ENCODE results near the gene MTERF4. TPM values are rescaled to one million over a fixed set of nuclear protein-coding genes. Genes with fewer than 3 reads are reported as not detected.

The MTERF4 gene
- polyA plus RNA-seq, 3 donors = 15.5 to 37.4 (median 17.8) TPM

DNA sequence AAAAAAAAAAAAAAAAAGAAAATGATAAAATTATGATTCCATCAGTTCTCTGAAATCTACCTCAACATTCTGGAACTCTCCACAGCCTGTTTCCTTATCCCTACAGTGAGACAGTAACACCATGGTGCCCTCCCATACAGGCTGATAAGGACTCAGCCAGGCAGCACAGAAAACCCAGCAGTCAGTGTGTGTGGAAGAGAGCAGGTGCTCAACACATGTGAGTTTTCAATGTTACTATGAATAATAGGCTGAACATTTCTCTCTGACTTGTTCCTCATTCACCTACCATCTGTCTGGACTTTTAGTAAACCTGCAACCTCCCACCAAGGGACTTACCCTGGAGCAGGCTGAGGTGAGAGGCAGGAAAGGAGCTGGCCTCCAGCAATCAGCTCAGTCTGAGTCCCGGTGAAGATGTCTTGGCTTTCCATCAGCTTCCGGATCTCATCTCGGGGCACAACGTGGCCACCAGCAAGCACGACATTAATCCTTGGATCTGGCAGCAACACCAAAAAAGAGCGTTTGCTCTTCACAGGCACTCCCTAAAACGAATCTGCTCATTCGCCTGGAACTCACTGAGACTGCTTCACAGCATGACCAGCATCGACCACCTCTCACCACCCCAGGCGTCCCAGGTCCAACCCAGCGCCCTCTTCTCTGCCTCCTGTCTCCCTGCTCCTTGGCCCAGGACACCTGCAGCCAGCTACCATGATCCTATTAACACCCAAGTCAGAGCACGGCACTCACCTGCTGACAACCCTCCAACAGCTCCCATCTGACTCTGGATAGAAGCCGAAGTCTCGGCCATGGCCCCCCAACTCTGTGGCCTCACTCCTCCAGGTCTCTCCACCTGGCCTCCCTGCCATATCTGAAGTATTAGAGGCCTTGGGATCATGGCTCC is 30.7 kb upstream of the MTERF4 start:
- no peaks in the 10 kb centered on the region for H3K9me3 Mint-ChIP-seq
- Histone ChIP-seq H3K4me1 (ENCODE audit: control insufficient read depth in 1 of 2, insufficient read depth in 2 of 2, low read length in 2 of 2) (no peaks in the 10 kb centered on the region), H3K9me3 (replicated peaks in 1 of 2; ENCODE audit: control insufficient read depth in 1 of 2, insufficient read depth in 1 of 2, low read length in 2 of 2) (no peaks in the 10 kb centered on the region), H4K20me1 (ENCODE audit: insufficient read depth, low read length) (no peaks in the 10 kb centered on the region), H2AFZ (ENCODE audit: insufficient read depth, low read depth, low read length, poor library complexity, severe bottlenecking) (no peak overlapping the region), H3K4me3 (replicated peaks in 1 of 3; ENCODE audit: low read depth in 2 of 3, low read length in 3 of 3) (no peak overlapping the region), H3K27me3 (ENCODE audit: control insufficient read depth in 2 of 2, insufficient read depth in 2 of 2, low read length in 2 of 2) (no peaks in the 10 kb centered on the region), H3K9ac (ENCODE audit: insufficient read depth, low read length, poor library complexity, severe bottlenecking) (no peak overlapping the region), H3K4me2 (replicated peaks; ENCODE audit: extremely low read depth, low read length, poor library complexity, severe bottlenecking) (no peak overlapping the region), H3K36me3 (replicated peaks in 1 of 2; ENCODE audit: control insufficient read depth in 1 of 2, insufficient read depth in 2 of 2, low read length in 2 of 2) (peaks cover 4 to 9% of the 10 kb centered on the region in 2 donors), H3K27ac (ENCODE audit: low read depth in 1 of 2, low read length in 2 of 2) (no peak overlapping the region), H3K79me2 (ENCODE audit: insufficient read depth, low read length) (no peaks in the 10 kb centered on the region)
- peaks cover 21 to 36% of the 10 kb centered on the region in 2 donors for H3K36me3 Mint-ChIP-seq
- DNase-seq = no peak
- intact Hi-C loops (cut with micrococcal nuclease) = no loop called here
- no peaks in the 10 kb centered on the region for H3K27me3 Mint-ChIP-seq (ENCODE audit: low read depth in 3 of 3)
- H3K4me1 Mint-ChIP-seq = peaks cover 8% of the 10 kb centered on the region
- TF ChIP-seq CTCF (IDR thresholded peaks at IDR 0.05) = no peak
- no peak overlapping the region for H3K4me3 Mint-ChIP-seq
- peak overlapping the region in 1 of 7 donors; percentile 40 for H3K27ac Mint-ChIP-seq
- WGBS (ENCODE audit: insufficient coverage) = 94% methylated on average over 14 of the region's 14 CpGs

DNA sequence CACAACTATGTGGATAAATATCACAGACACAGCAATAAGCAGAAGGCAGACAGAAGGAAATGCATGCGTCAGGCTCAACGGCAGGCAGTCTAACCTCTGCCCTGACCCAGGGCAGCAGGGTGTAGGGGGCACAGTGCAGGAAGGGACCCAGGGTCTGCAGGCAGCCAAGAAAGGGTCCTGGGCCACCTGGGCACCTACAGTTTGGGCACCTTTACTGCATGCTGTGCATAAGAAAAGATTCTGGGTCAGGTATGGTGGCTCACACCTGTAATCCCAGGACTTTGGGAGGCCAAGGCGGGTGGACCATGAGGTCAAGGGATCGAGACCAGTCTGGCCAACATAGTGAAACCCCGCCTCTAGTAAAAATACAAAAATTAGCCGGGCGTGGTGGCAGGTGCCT is 29.4 kb upstream of the MTERF4 start:
- no peak overlapping the region for H3K27ac ChIP-seq (ENCODE audit: low read depth in 1 of 2, low read length in 2 of 2)
- TF ChIP-seq CTCF (IDR thresholded peaks at IDR 0.05) = no peak
- H3K9me3 ChIP-seq (replicated peaks in 1 of 2; ENCODE audit: control insufficient read depth in 1 of 2, insufficient read depth in 1 of 2, low read length in 2 of 2) = no peaks in the 10 kb centered on the region
- H3K36me3 Mint-ChIP-seq = peaks cover 16 to 36% of the 10 kb centered on the region in 2 donors
- H2AFZ ChIP-seq (ENCODE audit: insufficient read depth, low read depth, low read length, poor library complexity, severe bottlenecking) = no peak overlapping the region
- H3K4me3 Mint-ChIP-seq = no peak overlapping the region
- no peak overlapping the region for H3K4me2 ChIP-seq (replicated peaks; ENCODE audit: extremely low read depth, low read length, poor library complexity, severe bottlenecking)
- no peaks in the 10 kb centered on the region for H3K9me3 Mint-ChIP-seq
- no peaks in the 10 kb centered on the region for H3K27me3 Mint-ChIP-seq (ENCODE audit: low read depth in 3 of 3)
- peaks cover 8% of the 10 kb centered on the region for H3K4me1 Mint-ChIP-seq
- no peaks in the 10 kb centered on the region for H4K20me1 ChIP-seq (ENCODE audit: insufficient read depth, low read length)
- no peaks in the 10 kb centered on the region for H3K4me1 ChIP-seq (ENCODE audit: control insufficient read depth in 1 of 2, insufficient read depth in 2 of 2, low read length in 2 of 2)
- no peak for DNase-seq
- peaks cover 5 to 7% of the 10 kb centered on the region in 2 donors for H3K36me3 ChIP-seq (replicated peaks in 1 of 2; ENCODE audit: control insufficient read depth in 1 of 2, insufficient read depth in 2 of 2, low read length in 2 of 2)
- H3K27me3 ChIP-seq (ENCODE audit: control insufficient read depth in 2 of 2, insufficient read depth in 2 of 2, low read length in 2 of 2) = no peaks in the 10 kb centered on the region
- no peak overlapping the region for H3K9ac ChIP-seq (ENCODE audit: insufficient read depth, low read length, poor library complexity, severe bottlenecking)
- WGBS (ENCODE audit: insufficient coverage) = 96% methylated on average over 6 of the region's 7 CpGs
- intact Hi-C loops (cut with micrococcal nuclease) = no loop called here
- no peak overlapping the region for H3K4me3 ChIP-seq (replicated peaks in 1 of 3; ENCODE audit: low read depth in 2 of 3, low read length in 3 of 3)
- no peaks in the 10 kb centered on the region for H3K79me2 ChIP-seq (ENCODE audit: insufficient read depth, low read length)
- H3K27ac Mint-ChIP-seq = peak overlapping the region in 1 of 7 donors; percentile 68
